HG03097 (cell line): Measurements from ENCODE around the gene CBFA2T3.
"Not testable (repeated sequence)": the region's sequence is repeated elsewhere in the genome, so short reads cannot be mapped to it uniquely, and the experiment has no call there.

ENCODE experiments used
- ATAC-seq: cut with Tn5 transposase; IDR thresholded peaks from one replicate; pipeline ENCODE4 v1.9.1; 2021; ENCODE audit not compliant: unreplicated experiment, low FRiP score

The CBFA2T3 gene

GRCh38 chr16:88977018-88977811 is at the start of gene CBFA2T3:
TSS of gene CBFA2T3 (minus strand) at chr16:88977207. CDS start at chr16:88976807, 400 bp downstream.
- ATAC-seq = no peak

- ATAC-seq = peak; percentile 83
These were observed 49.2 kb upstream of the CBFA2T3 start for GRCh38 chr16:89026121-89026612.

- peak; percentile 19 for ATAC-seq
These were observed 48.6 kb upstream of the CBFA2T3 start for GRCh38 chr16:89025636-89026035.

GRCh38 chr16:89024546-89025060 is 47.6 kb upstream of the CBFA2T3 start:
- ATAC-seq = no peak

- ATAC-seq = no peak
These were observed 46.9 kb upstream of the CBFA2T3 start for GRCh38 chr16:89023621-89024511.

- no peak for ATAC-seq
These were observed 46.1 kb upstream of the CBFA2T3 start for GRCh38 chr16:89023151-89023551.

- ATAC-seq = no peak
These were observed 45.2 kb upstream of the CBFA2T3 start for GRCh38 chr16:89022051-89022836.

GRCh38 chr16:89020925-89021595 is 44.1 kb upstream of the CBFA2T3 start:
- no peak for ATAC-seq

GRCh38 chr16:89020068-89020924 is 43.3 kb upstream of the CBFA2T3 start:
- ATAC-seq = no peak

GRCh38 chr16:89019511-89019910 is 42.5 kb upstream of the CBFA2T3 start:
- no peak for ATAC-seq

GRCh38 chr16:89018282-89019158 is 41.5 kb upstream of the CBFA2T3 start:
- ATAC-seq = no peak

- ATAC-seq = no peak
These were observed 40.7 kb upstream of the CBFA2T3 start for GRCh38 chr16:89017543-89018281.

- ATAC-seq = not testable (repeated sequence)
These were observed 39.6 kb upstream of the CBFA2T3 start for GRCh38 chr16:89016561-89016960.

- ATAC-seq = no peak
These were observed 38.4 kb upstream of the CBFA2T3 start for GRCh38 chr16:89015271-89015859.

- ATAC-seq = no peak
These were observed 37.6 kb upstream of the CBFA2T3 start for GRCh38 chr16:89014403-89015230.
